ENCODE results near the gene IGFBP5.

Gene IGFBP5

DNA sequence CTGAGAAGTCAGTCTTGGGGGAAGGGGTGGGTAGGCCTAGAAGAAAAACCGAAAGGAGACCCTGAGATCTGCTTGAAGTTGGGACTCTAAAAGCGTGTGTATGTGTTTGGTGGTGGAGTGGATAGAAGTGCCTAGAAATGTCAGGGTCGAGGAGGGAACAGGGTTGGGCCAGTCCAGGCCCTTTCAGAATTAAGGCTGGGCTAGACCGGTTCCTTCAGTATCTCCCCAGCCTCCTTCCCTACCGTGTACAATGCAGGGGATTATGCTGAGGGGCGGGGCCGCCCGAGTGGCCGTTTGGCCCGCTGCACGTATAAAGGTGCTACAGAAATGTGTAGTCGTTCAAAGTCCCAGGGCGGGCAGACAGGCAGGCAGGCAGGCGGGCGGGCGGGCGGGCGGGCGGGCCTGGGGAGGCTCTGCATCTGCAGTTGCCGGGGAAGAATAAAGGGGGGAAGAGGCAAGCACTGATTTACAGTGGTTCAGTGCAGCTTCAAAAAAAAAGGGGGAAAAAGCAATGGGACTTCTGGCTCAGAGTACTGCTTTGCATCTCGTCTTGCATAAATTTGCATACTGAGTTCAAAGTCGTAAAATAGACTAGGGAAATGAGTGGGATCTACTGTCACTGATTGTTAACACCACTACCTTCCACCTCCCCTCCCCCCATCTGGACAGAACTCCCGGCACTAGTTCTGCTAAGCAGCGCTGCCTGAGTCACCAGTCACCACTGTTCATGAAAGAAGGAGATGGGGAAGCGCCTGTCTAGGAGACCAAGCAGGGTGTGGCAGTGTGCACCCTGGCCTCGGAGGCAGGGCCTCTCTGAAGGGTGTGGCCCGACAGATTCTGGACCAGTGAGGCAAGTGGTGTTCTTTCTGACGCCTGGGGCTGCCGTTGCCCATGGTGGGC, 58.5 kb downstream of the IGFBP5 start:
- no peak for DNase-seq

DNA sequence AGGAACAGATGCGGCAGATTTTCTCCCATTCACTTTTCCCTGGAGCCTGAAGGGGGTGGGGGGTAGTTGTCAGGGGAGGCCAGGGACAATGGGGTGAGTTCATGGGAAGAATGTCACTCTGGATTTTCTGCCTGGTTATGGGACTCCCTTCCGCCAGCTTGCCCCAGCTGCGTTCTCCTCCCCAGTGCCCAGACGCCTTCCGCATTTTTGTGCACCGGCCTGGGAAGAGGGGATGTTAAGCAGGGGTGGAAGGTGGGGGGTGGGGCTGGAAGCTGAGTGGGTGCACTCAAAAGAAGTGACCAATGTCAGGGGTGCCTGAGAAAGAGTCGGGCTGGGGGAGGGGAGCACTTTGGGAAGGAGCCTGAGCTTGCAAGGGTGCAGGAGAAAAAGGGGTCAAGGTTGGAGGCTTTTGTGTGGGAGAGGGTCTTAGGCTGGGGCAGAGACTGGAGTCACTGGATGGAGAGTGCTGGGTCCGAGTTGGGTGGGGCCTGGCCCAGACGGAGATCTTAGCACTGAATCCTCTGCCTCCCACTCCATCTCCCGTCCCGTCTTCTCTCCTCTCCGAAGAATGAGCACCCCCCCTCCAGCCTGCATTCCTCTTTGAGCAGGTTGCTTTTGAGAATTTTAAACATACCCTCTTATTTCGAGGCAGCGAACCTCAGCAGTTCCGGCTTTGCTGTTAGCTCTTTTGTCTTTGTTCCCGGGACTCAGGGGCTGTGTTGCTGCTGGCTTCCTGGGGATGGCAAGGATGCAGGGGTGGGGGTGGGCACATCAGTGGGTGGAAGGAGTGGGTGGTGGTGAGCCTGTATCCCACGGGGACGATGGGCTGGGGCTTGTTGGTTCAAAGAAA, 59.4 kb downstream of the IGFBP5 start:
- DNase-seq: no peak

DNA sequence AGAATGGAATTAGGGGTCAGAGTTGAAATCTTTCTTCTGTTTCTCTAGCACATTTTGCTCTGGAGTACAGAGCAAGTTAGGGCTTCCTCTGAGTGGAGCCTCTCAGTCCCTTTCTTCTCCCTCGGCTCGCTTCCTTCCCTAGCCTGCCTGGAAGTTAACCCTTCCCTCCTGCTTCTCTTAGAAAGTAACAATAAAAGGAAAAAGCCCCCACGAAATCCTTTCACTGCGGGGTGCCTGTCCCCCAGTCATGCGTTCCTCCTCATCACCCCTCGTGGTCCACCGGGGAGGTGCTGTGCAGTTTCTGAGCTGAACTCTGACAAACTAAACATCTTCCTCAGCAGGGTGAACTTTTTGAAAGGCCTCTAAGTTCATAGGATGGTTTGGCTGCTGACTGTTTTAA, 60.2 kb downstream of the IGFBP5 start:
- DNase-seq: no peak

DNA sequence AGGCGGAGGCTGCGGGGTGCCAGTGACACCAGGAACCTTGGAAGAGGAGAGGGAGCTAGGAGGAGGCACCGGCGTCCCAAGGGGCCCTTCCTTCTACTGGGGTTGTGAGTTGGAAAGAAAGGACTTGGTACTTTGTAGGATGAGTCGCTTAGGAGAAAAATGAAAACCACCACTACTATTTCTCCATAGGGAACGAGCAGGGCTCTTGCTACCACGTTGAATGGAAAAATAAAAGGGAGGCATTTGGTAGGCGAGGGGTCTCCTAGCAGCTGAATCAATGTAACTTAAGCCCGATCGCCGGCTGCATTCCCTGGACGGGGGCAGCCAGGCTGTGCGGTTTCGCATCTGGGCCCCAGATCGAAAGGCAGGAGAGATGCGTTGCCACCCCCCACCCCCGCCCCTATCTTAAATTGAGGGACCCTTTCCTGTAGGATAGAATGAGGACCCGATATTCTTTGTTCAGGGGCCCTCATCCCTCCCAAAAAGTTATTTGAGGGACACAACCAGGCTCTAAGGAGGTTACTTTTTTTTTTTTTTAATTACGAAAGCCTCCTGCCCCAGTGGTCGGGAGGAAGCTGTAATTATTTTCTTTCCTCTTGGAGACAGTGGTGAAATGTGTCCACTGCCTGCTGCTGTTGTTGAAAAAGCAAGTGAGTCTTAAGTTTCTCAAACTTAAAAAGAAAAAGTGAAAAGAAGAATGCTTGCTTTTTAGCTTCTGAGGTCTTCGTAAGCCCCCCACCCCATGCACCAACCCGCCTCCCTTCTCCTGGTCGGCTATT, 60.8 kb downstream of the IGFBP5 start:
- no peak for DNase-seq

DNA sequence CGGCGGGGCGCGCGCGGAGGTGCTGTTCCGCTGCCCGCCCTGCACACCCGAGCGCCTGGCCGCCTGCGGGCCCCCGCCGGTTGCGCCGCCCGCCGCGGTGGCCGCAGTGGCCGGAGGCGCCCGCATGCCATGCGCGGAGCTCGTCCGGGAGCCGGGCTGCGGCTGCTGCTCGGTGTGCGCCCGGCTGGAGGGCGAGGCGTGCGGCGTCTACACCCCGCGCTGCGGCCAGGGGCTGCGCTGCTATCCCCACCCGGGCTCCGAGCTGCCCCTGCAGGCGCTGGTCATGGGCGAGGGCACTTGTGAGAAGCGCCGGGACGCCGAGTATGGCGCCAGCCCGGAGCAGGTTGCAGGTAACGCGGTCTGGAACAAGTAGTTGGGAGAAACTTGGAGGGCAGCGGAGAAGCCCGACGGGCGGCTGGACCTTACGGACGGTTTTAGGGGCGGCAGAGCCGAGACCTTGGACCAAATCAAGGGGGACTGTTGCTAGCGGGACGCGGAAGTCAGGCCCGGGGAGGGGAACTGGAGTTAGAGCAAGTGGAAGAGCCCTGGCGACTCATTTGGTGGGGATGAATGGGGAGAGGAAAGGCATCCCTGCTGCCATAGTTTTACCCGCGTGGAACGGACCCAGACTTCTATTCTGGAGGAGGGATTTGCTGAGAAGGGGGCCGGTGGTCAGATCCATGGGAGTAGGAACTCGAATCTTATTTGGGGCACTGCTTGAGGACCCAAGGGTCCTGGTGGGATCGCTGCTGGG, 61.6 kb downstream of the IGFBP5 start:
- DNase-seq: no peak

DNA sequence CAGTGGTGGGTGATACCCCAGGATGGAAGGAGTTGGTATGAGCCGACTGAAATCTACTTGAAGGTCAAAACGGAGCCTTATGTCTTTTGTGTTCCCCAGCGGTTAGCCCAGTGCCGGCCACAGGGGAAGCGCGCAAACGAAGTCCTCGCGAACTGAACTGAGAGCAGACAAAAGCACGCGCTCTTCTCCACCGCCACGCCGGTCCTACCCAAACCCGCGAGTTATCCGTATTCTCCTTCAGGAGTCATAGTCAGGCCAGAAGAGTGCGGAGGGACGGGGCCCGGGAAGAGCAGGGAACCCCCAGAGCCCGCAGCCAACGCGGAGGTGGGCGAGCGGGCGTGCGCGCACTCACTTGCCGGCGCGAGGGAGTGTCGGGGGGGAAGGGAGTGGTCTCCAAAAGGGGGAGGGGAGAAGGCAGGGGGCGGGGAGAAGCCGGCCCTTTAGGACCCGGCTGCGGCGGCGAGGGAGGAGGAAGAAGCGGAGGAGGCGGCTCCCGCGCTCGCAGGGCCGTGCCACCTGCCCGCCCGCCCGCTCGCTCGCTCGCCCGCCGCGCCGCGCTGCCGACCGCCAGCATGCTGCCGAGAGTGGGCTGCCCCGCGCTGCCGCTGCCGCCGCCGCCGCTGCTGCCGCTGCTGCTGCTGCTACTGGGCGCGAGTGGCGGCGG, 62.3 kb downstream of the IGFBP5 start, which contains the start of gene IGFBP2:
Gene IGFBP2 (plus strand): TSS at position 469 of the 664 bp plus-strand sequence. CDS start 104 bp downstream, at position 573.
- DNase-seq: peak; percentile 7

DNA sequence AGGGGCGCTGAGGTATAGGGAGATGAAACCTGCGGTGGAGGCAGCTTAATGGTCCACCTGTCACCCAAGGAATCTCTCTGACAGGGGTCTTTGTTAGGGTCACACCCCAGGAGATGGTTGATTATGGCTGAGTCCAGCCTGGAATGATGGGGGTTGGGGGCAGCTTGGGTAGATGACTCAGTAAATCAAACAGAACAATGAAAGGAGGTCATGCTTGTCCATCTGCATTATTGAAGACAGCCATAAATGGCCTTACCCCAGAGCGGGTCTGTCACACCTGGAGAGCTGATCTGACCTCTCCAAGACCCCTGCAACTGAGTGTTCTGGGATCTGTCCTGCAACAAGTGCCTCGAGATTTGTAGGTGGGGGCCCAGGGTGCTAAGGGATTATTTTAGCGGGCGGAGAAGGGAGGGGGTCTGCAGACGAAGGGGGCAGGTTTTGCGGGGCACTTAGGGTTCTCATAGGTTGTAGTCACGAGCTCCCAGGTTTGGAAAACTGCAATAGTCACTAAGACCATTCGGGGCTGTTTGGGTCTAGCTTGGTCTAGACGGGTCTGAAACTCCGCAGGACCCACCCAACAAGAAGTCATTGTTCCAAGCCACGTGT, 62.9 kb downstream of the IGFBP5 start:
- no peak for DNase-seq

DNA sequence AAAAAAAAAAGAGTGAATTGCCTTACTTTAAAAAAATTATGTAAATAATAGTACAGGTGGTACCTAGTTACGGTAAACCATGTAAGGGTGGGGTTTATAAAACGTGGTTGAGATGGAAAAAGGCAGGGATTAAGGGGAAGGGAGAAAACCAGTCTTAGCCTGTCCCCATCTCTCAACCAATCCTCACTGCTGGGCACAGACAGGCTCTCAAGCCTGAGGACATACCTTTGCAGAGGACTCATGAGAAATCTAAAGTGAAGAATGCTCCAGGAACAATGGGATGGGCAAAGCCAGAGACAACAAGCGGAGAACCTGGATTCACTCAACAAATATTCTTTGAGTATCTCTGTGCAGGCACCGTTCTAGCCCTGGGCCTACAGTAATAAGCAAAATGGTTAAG, 65.6 kb downstream of the IGFBP5 start:
- DNase-seq: no peak

DNA sequence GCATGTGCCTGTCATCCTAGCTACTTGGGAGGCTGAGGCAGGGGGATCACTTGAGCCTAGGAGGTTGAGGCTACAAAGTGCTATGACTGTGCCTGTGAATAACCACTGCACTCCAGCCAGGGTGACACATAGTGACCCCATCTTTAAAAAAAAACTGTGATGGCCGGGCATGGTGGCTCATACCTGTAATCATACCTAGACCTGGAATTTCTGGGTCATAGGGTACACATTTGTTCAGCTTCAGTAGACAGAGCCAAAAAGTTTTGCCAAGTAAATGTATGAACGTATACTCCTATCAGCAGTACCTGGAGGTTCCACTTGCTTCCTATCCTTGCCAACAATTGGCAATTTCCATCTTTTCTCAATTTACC, 68.5 kb downstream of the IGFBP5 start:
- no peak for DNase-seq

DNA sequence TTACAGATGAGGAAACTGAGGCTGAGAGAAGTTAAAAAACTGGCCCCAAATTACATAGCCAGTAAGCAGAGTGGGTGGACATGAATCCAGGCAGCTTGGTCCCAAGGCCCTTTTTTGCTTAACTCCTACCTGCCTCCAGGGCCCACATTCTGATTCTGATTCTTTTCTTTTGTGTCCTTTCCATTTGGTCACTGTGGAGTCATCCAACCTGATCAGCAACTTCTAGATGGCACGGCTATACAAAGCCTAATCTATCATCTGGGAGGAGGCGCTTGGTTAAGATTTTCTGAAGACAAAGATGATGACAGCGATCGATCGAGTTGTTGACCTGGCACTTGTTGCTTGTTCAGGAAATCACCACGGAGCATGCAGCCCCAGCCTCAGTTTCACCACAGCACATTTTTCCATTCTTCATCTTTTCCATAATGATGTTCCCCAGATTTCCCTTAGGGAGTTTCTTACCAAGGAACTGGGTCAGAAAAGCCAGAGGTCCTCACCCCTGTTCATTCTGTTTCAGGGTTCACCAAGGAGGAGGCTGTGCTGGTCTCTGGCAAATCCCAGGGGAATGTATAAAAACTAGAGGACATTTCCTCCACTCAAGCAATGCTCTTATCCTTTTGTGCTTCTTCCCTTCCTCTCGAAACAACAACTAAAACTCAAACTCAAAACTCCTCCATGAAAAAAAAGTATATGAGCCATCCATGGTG, 69.0 kb downstream of the IGFBP5 start:
- no peak for DNase-seq

DNA sequence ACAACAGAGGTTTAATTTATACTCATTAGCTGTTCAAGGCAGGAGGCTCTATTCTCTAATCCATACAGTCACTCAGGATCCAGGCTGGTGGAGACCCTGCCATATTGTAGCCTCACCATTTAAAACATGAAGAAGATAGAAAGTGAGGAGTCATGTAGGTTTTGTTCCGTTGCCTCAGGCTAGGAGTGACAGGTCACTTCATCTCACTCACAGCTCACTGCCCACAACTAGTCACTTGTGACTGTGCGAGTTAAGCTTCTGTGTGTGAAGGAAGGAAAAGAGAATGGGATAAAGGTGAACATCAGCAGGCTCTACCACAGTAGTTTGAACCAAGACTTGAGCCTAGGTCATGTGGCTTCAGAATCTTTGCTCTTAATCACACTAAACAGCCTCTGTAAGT, 71.1 kb downstream of the IGFBP5 start:
- no peak for DNase-seq

DNA sequence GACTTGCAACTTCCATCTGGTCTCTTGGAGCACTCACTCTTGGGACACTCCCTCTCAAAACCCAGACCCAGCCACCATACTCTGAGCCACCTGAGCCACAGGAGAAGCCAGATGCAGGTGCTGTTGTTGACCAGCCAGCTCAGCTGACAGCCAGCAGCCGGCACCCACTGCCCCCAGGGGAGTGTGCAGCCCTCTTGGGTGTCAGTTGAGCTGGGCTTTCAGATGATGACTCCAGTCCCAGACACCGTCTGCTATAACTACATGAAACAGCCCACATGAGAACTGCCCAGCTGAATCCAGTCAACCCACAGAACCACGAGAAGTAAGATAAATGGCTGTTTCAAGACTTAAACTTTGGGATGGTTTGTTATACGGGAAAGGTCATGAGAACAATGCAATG, 72.8 kb downstream of the IGFBP5 start:
- no peak for DNase-seq

All from activated gamma-delta T cell treated with Interleukin-2 at 50 U/mL for 16 hours (primary cell).